Thyroid gland (tissue), 4 donors: Measurements from ENCODE around the gene SH3RF3. TPM values are rescaled to one million over a fixed set of nuclear protein-coding genes. Genes with fewer than 3 reads are reported as not detected.

Experiments
- DNase-seq, 2 donors: peaks; one replicate each; pipeline ENCODE4 v3.0.0-alpha.2; 2019
- H3K27ac ChIP-seq, 3 donors: fragments of 200-600 bp; sonication (generic); 1 replicate in 2 of 3; 2 replicates in 1 of 3; pipeline ENCODE4 v1.5.1; 2016 to 2019; ENCODE audit warnings: mild to moderate bottlenecking in 1 of 3, moderate library complexity in 1 of 3
- H3K27me3 ChIP-seq: fragments of 200-600 bp; sonication (generic); one replicate; pipeline ENCODE4 v1.5.1; 2019
- H3K36me3 ChIP-seq, 2 donors: fragments of 200-600 bp; sonication (generic); one replicate each; pipeline ENCODE4 v1.5.1; 2016 to 2019
- H3K4me1 ChIP-seq, 2 donors: fragments of 200-600 bp; sonication (generic); one replicate each; pipeline ENCODE4 v1.5.1; 2017 to 2019
- H3K4me3 ChIP-seq, 3 donors: fragments of 200-600 bp; sonication (generic); replicated peaks in 1 of 3; 1 replicate in 2 of 3; 2 replicates in 1 of 3; pipeline ENCODE4 v1.5.1; 2016; ENCODE audit warnings: mild to moderate bottlenecking in 1 of 3
- H3K9me3 ChIP-seq: fragments of 200-600 bp; sonication (generic); one replicate; pipeline ENCODE4 v1.5.1; 2017
- CTCF ChIP-seq, 6 experiments: fragments of 200-600 bp in 3 of 6; fragments of 450-650 bp in 3 of 6; sonication (generic) in 3 of 6; IDR thresholded peaks; one replicate each; pipeline ENCODE4 v1.5.1; 2016 to 2019; ENCODE audit warnings: antibody characterized with exemption in 6 of 6, mild to moderate bottlenecking in 2 of 6, inconsistent platforms in 1 of 6, moderate library complexity in 1 of 6
- POLR2A ChIP-seq, 2 donors: fragments of 450-650 bp; IDR thresholded peaks; one replicate each; pipeline ENCODE4 v1.6.1; 2017; ENCODE audit warnings: antibody characterized with exemption in 2 of 2, mild to moderate bottlenecking in 2 of 2, moderate library complexity in 1 of 2
- WGBS, 2 donors: methylation state at CpG; one replicate each; pipeline ENCODE4 v1.1.5; 2017; 5-methylcytosine and 5-hydroxymethylcytosine counted together
- intact Hi-C: fragments of 100-400 bp; cut with DNase I; formaldehyde crosslinking; loops from one replicate; pipeline ENCODE4 v1.15.1; 2023
- total RNA-seq, 4 donors: library from RNA; depleted of rRNA; stranded (reverse); fragments of >200 nt; gene quantifications; one replicate each; pipeline ENCODE4 v1.2.3, GENCODE V29; 2016

SH3RF3 gene
- total RNA-seq, 4 donors from 2014 or later, result 2.1 to 7.4 (median 2.8) TPM

GRCh38 chr2:109125593-109126500 is 3.2 kb upstream of the SH3RF3 start:
- intact Hi-C loops, result no loop called here
- Histone ChIP-seq H3K27me3 (no peaks in the 10 kb centered on the region), H3K9me3 (no peaks in the 10 kb centered on the region), H3K27ac (no peak overlapping the region), H3K4me3 (no peak overlapping the region), H3K36me3 (no peaks in the 10 kb centered on the region), H3K4me1 (peaks cover 0 to 21% of the 10 kb centered on the region in 2 donors)
- no peak for TF ChIP-seq POLR2A (IDR thresholded peaks at IDR 0.05)
- TF ChIP-seq CTCF (IDR thresholded peaks at IDR 0.05), result no peak
- no peak for DNase-seq
- WGBS, 2 donors, result 80 to 84% methylated on average over 12 of the region's 12 CpGs

- H3K36me3 ChIP-seq, result no peaks in the 10 kb centered on the region
- WGBS, 2 donors, result 85 to 88% methylated on average over 5 of the region's 5 CpGs
- H3K9me3 ChIP-seq, result no peaks in the 10 kb centered on the region
- H3K4me3 ChIP-seq, result no peak overlapping the region
- intact Hi-C loops, result no loop called here
- TF ChIP-seq POLR2A (IDR thresholded peaks at IDR 0.05) (no peak), CTCF (IDR thresholded peaks at IDR 0.05) (no peak)
- H3K27me3 ChIP-seq, result no peaks in the 10 kb centered on the region
- no peak for DNase-seq
- H3K4me1 ChIP-seq, result peaks cover 0 to 21% of the 10 kb centered on the region in 2 donors
- no peak overlapping the region for H3K27ac ChIP-seq
These were observed 2.5 kb upstream of the SH3RF3 start for GRCh38 chr2:109126501-109126860.

- no peak for TF ChIP-seq POLR2A (IDR thresholded peaks at IDR 0.05)
- no peak for TF ChIP-seq CTCF (IDR thresholded peaks at IDR 0.05)
- Histone ChIP-seq H3K9me3 (no peaks in the 10 kb centered on the region), H3K4me1 (peaks cover 0 to 21% of the 10 kb centered on the region in 2 donors), H3K27me3 (no peaks in the 10 kb centered on the region), H3K36me3 (no peaks in the 10 kb centered on the region), H3K27ac (no peak overlapping the region), H3K4me3 (no peak overlapping the region)
- no peak for DNase-seq
- WGBS, 2 donors, result 80 to 81% methylated on average over 10 of the region's 10 CpGs
- intact Hi-C loops, result no loop called here
These were observed 1.4 kb upstream of the SH3RF3 start for GRCh38 chr2:109127556-109127955.

GRCh38 chr2:109128048-109128615 is 873 bp upstream of the SH3RF3 start:
- Histone ChIP-seq H3K4me1 (peaks cover 0 to 21% of the 10 kb centered on the region in 2 donors), H3K9me3 (no peaks in the 10 kb centered on the region), H3K4me3 (peak overlapping the region; percentile 41 to 60 (median 45)), H3K36me3 (no peaks in the 10 kb centered on the region), H3K27ac (peak overlapping the region in 1 of 3 donors; percentile 34), H3K27me3 (no peaks in the 10 kb centered on the region)
- TF ChIP-seq POLR2A (IDR thresholded peaks at IDR 0.05) (no peak), CTCF (IDR thresholded peaks at IDR 0.05) (peak; percentile 58 to 84 (median 77))
- 1 to 2% methylated on average over 18 to 34 of the region's 63 CpGs for WGBS, 2 donors
- intact Hi-C loops, result loop anchor here (2.0 kb wide), 1 partner anchor 381 kb away; no protein-coding TSS in a partner anchor
- peak; percentile 65 to 66 for DNase-seq
